PC-9 (cell line): ENCODE data around the gene F12.

Experiments
- EZH2 ChIP-seq: fragments of 200-600 bp; sonication (generic); IDR thresholded peaks from 2 replicates; pipeline ENCODE4 v1.8.0; 2017; ENCODE audit warnings: antibody characterized with exemption, low read depth
- TF ChIP-seq, protein P1 (sequence below): fragments of 200-600 bp; sonication (generic); conservative IDR thresholded peaks from 2 replicates; pipeline ENCODE4 v1.6.1; 2017; ENCODE audit warnings: mixed run types, antibody characterized with exemption, mild to moderate bottlenecking, moderate library complexity

DNA sequence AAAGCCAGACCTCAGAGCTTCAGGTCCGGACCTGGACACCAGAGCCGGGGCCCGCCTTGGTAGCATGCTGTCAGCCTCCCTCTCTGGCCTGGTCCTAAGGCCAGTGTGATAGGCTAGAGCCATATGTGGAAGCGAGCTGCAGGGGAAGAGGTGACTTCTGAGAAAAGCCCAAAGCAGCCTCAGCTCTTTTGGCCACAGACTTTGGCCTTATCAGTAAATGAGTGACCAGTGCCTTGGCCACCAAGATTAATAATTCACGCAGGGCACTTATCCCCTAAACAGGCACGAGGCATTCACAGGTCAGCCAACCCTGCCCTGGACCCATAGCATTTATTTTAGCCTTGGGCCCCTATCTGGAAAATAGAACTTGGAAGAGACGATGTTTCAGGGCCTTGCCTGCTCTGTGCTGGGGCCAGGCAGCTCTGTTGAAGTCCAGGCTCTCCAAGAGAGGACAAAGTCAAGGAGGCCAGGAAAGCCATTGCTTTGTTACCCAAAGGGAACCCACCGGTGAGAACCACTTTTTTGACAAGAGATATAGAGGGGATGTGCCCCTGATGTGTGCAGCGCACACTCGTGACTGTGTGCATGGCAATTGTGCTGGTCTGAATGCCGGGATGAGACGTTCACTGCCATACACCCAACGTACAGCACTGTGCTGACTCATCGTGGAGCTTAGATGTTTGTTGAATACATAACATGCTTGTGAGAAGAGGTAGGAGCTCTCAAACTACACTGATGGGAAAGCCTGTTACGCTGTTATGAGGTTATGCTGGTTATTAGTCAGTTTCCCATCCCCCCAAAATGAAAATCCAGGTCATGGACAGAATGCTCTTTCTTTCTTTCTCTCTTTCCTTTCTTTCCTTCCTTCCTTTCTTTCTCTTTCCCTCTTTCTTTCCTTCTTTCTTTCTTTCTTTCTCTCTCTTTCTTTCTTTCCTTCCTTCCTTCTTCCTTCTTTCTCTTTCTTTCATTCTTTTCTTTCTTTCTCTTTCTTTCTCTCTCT lies 30.2 kb downstream of the F12 start:
- TF ChIP-seq, protein P1, sequence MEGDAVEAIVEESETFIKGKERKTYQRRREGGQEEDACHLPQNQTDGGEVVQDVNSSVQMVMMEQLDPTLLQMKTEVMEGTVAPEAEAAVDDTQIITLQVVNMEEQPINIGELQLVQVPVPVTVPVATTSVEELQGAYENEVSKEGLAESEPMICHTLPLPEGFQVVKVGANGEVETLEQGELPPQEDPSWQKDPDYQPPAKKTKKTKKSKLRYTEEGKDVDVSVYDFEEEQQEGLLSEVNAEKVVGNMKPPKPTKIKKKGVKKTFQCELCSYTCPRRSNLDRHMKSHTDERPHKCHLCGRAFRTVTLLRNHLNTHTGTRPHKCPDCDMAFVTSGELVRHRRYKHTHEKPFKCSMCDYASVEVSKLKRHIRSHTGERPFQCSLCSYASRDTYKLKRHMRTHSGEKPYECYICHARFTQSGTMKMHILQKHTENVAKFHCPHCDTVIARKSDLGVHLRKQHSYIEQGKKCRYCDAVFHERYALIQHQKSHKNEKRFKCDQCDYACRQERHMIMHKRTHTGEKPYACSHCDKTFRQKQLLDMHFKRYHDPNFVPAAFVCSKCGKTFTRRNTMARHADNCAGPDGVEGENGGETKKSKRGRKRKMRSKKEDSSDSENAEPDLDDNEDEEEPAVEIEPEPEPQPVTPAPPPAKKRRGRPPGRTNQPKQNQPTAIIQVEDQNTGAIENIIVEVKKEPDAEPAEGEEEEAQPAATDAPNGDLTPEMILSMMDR: no peak
- TF ChIP-seq EZH2: no peak
